SU-DHL-6 (cell line): ENCODE data around the gene RPS6KA2.

Source experiments
- H2AFZ ChIP-seq: fragments of 200-600 bp; sonication (generic); 2 replicates; pipeline ENCODE4 v1.6.1; 2014; ENCODE audit warnings: low read depth, mild to moderate bottlenecking, moderate library complexity, mixed read lengths, antibody characterized with exemption, low read length; ENCODE audit not compliant: severe bottlenecking
- H3F3A ChIP-seq: fragments of 200-600 bp; shearing (Covaris generic); 2 replicates; pipeline ENCODE4 v1.6.0; 2016; ENCODE audit warnings: antibody characterized with exemption, mild to moderate bottlenecking; ENCODE audit not compliant: insufficient read depth
- H3K27ac ChIP-seq: fragments of 200-600 bp; sonication (generic); 2 replicates; pipeline ENCODE4 v1.5.1; 2016; ENCODE audit warnings: low read depth, mild to moderate bottlenecking, low read length, moderate library complexity, mixed read lengths
- H3K27me3 ChIP-seq: fragments of 200-600 bp; sonication (generic), shearing (Covaris generic); 2 replicates; pipeline ENCODE4 v1.6.0; 2014; ENCODE audit warnings: mild to moderate bottlenecking, low read length
- H3K36me3 ChIP-seq: fragments of 200-600 bp; sonication (generic); 2 replicates; pipeline ENCODE4 v1.6.1; 2014; ENCODE audit warnings: mild to moderate bottlenecking, low read length, mixed read lengths
- H3K4me2 ChIP-seq: fragments of 300-600, 200-600 bp; shearing (Covaris generic), sonication (generic); 2 replicates; pipeline ENCODE4 v1.6.0; 2014; ENCODE audit warnings: low read length, low read depth, mild to moderate bottlenecking; ENCODE audit not compliant: poor library complexity, severe bottlenecking
- H3K4me3 ChIP-seq: fragments of 200-600 bp; sonication (generic); 2 replicates; pipeline ENCODE4 v1.5.1; 2014; ENCODE audit warnings: antibody characterized with exemption, low read length, mild to moderate bottlenecking, mixed read lengths; ENCODE audit not compliant: insufficient read depth, poor library complexity, severe bottlenecking
- H3K79me2 ChIP-seq: fragments of 200-600 bp; sonication (generic); 2 replicates; pipeline ENCODE4 v1.6.1; 2014; ENCODE audit warnings: mild to moderate bottlenecking, low read length, moderate library complexity; ENCODE audit not compliant: insufficient read depth
- H3K9ac ChIP-seq: fragments of 200-600 bp; sonication (generic); 2 replicates; pipeline ENCODE4 v1.7.0; 2014; ENCODE audit warnings: mild to moderate bottlenecking, low read length
- H3K9me2 ChIP-seq: fragments of 200-600 bp; sonication (generic); replicated peaks from 2 replicates; pipeline ENCODE4 v1.6.1; 2014; ENCODE audit warnings: low read length; ENCODE audit not compliant: insufficient read depth
- H3K9me3 ChIP-seq: fragments of 200-600 bp; sonication (generic); 2 replicates; pipeline ENCODE4 v1.6.1; 2014; ENCODE audit warnings: low read length, mixed read lengths; ENCODE audit not compliant: insufficient read depth
- H4K20me1 ChIP-seq: fragments of 200-600 bp; sonication (generic); 2 replicates; pipeline ENCODE4 v1.6.1; 2014; ENCODE audit warnings: low read depth, mild to moderate bottlenecking, antibody characterized with exemption, low read length, moderate library complexity, mixed read lengths
- CTCF ChIP-seq: fragments of 200-600 bp; sonication (generic); IDR thresholded peaks from one replicate; pipeline ENCODE4 v1.5.1; 2017; ENCODE audit warnings: antibody characterized with exemption, mild to moderate bottlenecking, low read length, moderate library complexity; ENCODE audit not compliant: insufficient read depth, poor library complexity, severe bottlenecking
- EZH2phosphoT487 ChIP-seq: fragments of 200-600 bp; sonication (generic), shearing (Covaris generic); conservative IDR thresholded peaks from 2 replicates; pipeline ENCODE4 v1.6.1; 2018; ENCODE audit warnings: mild to moderate bottlenecking, antibody characterized with exemption, low read length, moderate library complexity, mixed read lengths

The RPS6KA2 gene

GRCh38 chr6:166673309-166673708 lies 46.3 kb upstream of the RPS6KA2 start:
- Histone ChIP-seq H3K4me3 (no peak overlapping the region), H3K27ac (no peak overlapping the region)
- TF ChIP-seq CTCF = no peak
- no peak for TF ChIP-seq EZH2phosphoT487

DNA sequence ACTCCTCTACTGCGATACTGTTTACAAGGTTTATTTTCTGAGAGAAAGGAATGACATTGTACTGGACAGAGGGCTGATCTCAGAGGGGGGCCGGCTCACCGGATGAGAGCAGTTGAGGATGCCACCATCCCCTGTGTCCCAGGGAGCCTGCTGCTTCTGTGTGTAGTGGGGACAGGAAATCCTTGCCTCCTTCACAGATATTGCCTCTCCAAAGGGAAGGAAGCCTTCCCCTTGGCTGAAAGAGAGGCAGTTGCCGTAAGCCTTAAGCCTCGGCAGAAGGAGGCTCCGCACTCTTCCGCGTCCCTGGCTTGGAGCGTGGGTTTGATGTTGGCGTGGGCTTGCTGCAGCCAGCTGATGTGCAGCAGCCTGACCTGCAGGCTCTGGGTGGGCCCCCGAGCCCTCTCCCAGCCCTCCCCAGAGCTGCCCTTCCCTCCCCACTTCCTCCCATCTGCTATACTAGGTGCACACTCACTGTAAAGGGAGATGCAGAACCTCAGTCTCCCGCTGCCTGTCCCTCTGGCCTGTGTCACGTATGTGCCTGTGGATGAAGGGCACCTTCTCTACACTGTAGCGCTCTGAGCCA lies 45.7 kb upstream of the RPS6KA2 start:
- no peak for TF ChIP-seq CTCF
- no peak for TF ChIP-seq EZH2phosphoT487
- H3F3A ChIP-seq = no peaks in the 10 kb centered on the region
- H3K36me3 ChIP-seq = no peaks in the 10 kb centered on the region
- no peaks in the 10 kb centered on the region for H3K9me2 ChIP-seq
- no peaks in the 10 kb centered on the region for H3K9me3 ChIP-seq
- H3K9ac ChIP-seq = no peak overlapping the region
- H3K79me2 ChIP-seq = no peaks in the 10 kb centered on the region
- H2AFZ ChIP-seq = no peak overlapping the region
- no peak overlapping the region for H3K4me3 ChIP-seq
- H3K27me3 ChIP-seq = no peaks in the 10 kb centered on the region
- no peaks in the 10 kb centered on the region for H4K20me1 ChIP-seq
- no peak overlapping the region for H3K4me2 ChIP-seq
- no peak overlapping the region for H3K27ac ChIP-seq

More at GRCh38 chr6:166673309-166673708, 46.3 kb upstream of the RPS6KA2 start:
- no peaks in the 10 kb centered on the region for H3K36me3 ChIP-seq
- H4K20me1 ChIP-seq = no peaks in the 10 kb centered on the region
- H3F3A ChIP-seq = no peaks in the 10 kb centered on the region
- no peak overlapping the region for H3K4me2 ChIP-seq
- no peaks in the 10 kb centered on the region for H3K79me2 ChIP-seq
- no peaks in the 10 kb centered on the region for H3K9me2 ChIP-seq
- H2AFZ ChIP-seq = no peak overlapping the region
- H3K9me3 ChIP-seq = no peaks in the 10 kb centered on the region
- H3K9ac ChIP-seq = no peak overlapping the region
- no peaks in the 10 kb centered on the region for H3K27me3 ChIP-seq

- no peak overlapping the region for H3K4me2 ChIP-seq
- no peak for TF ChIP-seq CTCF
- TF ChIP-seq EZH2phosphoT487 = no peak
Measured at GRCh38 chr6:166672146-166672545, 45.1 kb upstream of the RPS6KA2 start.

More at GRCh38 chr6:166672146-166672545, 45.1 kb upstream of the RPS6KA2 start:
- Histone ChIP-seq H3K9ac (no peak overlapping the region), H3K4me3 (no peak overlapping the region), H3K27me3 (0 out of 2 replicates have a peak, but pooled peaks cover 2% of the 10 kb centered on the region), H3K36me3 (no peaks in the 10 kb centered on the region), H3F3A (no peaks in the 10 kb centered on the region), H3K9me3 (no peaks in the 10 kb centered on the region), H2AFZ (no peak overlapping the region), H4K20me1 (no peaks in the 10 kb centered on the region), H3K79me2 (no peaks in the 10 kb centered on the region), H3K27ac (no peak overlapping the region), H3K9me2 (no peaks in the 10 kb centered on the region)
